WTC11 (cell line): Measurements from ENCODE around the gene STAB1. TPM values are rescaled to one million over a fixed set of nuclear protein-coding genes. Genes with fewer than 3 reads are reported as not detected.

Source experiments
- ATAC-seq: fragments of 200-7000 bp; cut with Tn5 transposase; 2 replicates; pipeline ENCODE4 v1.10.0; 2021; ENCODE audit warnings: mild to moderate bottlenecking, moderate library complexity
- CTCF ChIA-PET: fragments of 300-600 bp; sonication (Branson Sonifier 250); formaldehyde crosslinking; loops from one replicate; lab custom pipeline; 2021; ENCODE audit warnings: antibody characterized with exemption; lab: Charles Lee
- POLR2A ChIA-PET: fragments of 350-600 bp; sonication (Branson Sonifier 250); formaldehyde crosslinking; loops from one replicate; lab custom pipeline; 2021; ENCODE audit warnings: antibody characterized with exemption; lab: Charles Lee
- DNase-seq: peaks from one replicate; pipeline ENCODE4 v3.0.0; 2021; ENCODE audit warnings: low spot score
- H3K27ac Mint-ChIP-seq: 2 replicates; pipeline ENCODE4 v1.8.0; 2021; ENCODE audit warnings: mixed read lengths
- H3K27me3 Mint-ChIP-seq: 2 replicates; pipeline ENCODE4 v1.8.0; 2021; ENCODE audit warnings: low read depth, mild to moderate bottlenecking, moderate library complexity, mixed read lengths
- H3K36me3 Mint-ChIP-seq: 2 replicates; pipeline ENCODE4 v1.8.0; 2021; ENCODE audit warnings: mixed read lengths
- H3K4me1 Mint-ChIP-seq: 2 replicates; pipeline ENCODE4 v1.8.0; 2022; ENCODE audit warnings: mixed read lengths
- H3K4me3 Mint-ChIP-seq: 2 replicates; pipeline ENCODE4 v1.8.0; 2021; ENCODE audit warnings: mild to moderate bottlenecking, moderate library complexity, mixed read lengths
- H3K9me3 Mint-ChIP-seq: 2 replicates; pipeline ENCODE4 v1.8.0; 2021; ENCODE audit warnings: mixed read lengths
- AR ChIP-seq: fragments of 250-450 bp; sonication (Bioruptor Pico); IDR thresholded peaks from 2 replicates; pipeline ENCODE4 v1.9.0; 2021; ENCODE audit warnings: mild to moderate bottlenecking
- ATF1 ChIP-seq: sonication (generic); formaldehyde crosslinking; IDR thresholded peaks from 2 replicates; pipeline ENCODE4 v1.8.1; 2023; ENCODE audit warnings: mild to moderate bottlenecking, moderate library complexity, missing genetic modification reagents
- ATF2 ChIP-seq: sonication (generic); formaldehyde crosslinking; IDR thresholded peaks from 2 replicates; pipeline ENCODE4 v1.8.1; 2022; ENCODE audit warnings: low read depth, missing genetic modification reagents, borderline replicate concordance
- ATF6 ChIP-seq: sonication (generic); formaldehyde crosslinking; IDR thresholded peaks from 2 replicates; pipeline ENCODE4 v1.8.1; 2023; ENCODE audit warnings: mild to moderate bottlenecking, missing genetic modification reagents
- CREM ChIP-seq: sonication (generic); formaldehyde crosslinking; IDR thresholded peaks from 2 replicates; pipeline ENCODE4 v1.8.1; 2022; ENCODE audit warnings: mild to moderate bottlenecking, missing genetic modification reagents, moderate library complexity
- ELF4 ChIP-seq: sonication (generic); formaldehyde crosslinking; IDR thresholded peaks from 2 replicates; pipeline ENCODE4 v1.8.1; 2022; ENCODE audit warnings: low read depth, mild to moderate bottlenecking, moderate library complexity, missing genetic modification reagents
- FOXK1 ChIP-seq: sonication (generic); formaldehyde crosslinking; IDR thresholded peaks from 2 replicates; pipeline ENCODE4 v1.8.0; 2022; ENCODE audit warnings: mild to moderate bottlenecking, moderate library complexity, missing genetic modification reagents
- IRF2 ChIP-seq: sonication (generic); formaldehyde crosslinking; IDR thresholded peaks from 2 replicates; pipeline ENCODE4 v1.8.0; 2022; ENCODE audit warnings: low read depth, missing genetic modification reagents, borderline replicate concordance
- JUN ChIP-seq: sonication (generic); formaldehyde crosslinking; IDR thresholded peaks from 2 replicates; pipeline ENCODE4 v1.8.0; 2023; ENCODE audit warnings: mild to moderate bottlenecking, missing genetic modification reagents
- NR3C1 ChIP-seq: sonication (generic); formaldehyde crosslinking; conservative IDR thresholded peaks from 2 replicates; pipeline ENCODE4 v1.8.1; 2023; ENCODE audit warnings: low read depth, mild to moderate bottlenecking, missing genetic modification reagents
- PRDM15 ChIP-seq: sonication (generic); formaldehyde crosslinking; IDR thresholded peaks from 2 replicates; pipeline ENCODE4 v1.8.0; 2022; ENCODE audit warnings: missing genetic modification reagents
- ZBTB21 ChIP-seq: sonication (generic); formaldehyde crosslinking; IDR thresholded peaks from 2 replicates; pipeline ENCODE4 v1.8.1; 2023; ENCODE audit warnings: mild to moderate bottlenecking, missing genetic modification reagents, borderline replicate concordance
- ZNF263 ChIP-seq: sonication (generic); formaldehyde crosslinking; IDR thresholded peaks from 2 replicates; pipeline ENCODE4 v1.8.1; 2022; ENCODE audit warnings: low read depth, mild to moderate bottlenecking, moderate library complexity, missing genetic modification reagents
- ZNF396 ChIP-seq: fragments of 250-450 bp; sonication (Bioruptor Pico); IDR thresholded peaks from 2 replicates; pipeline ENCODE4 v1.8.0; 2021; ENCODE audit warnings: mild to moderate bottlenecking, moderate library complexity, borderline replicate concordance
- ZNF425 ChIP-seq: fragments of 250-450 bp; sonication (Bioruptor Pico); conservative IDR thresholded peaks from 2 replicates; pipeline ENCODE4 v1.9.0; 2021; ENCODE audit warnings: mild to moderate bottlenecking
- total RNA-seq: library from RNA; stranded (reverse); gene quantifications from 3 replicates; pipeline ENCODE4 v1.2.3, GENCODE V29; 2021

Gene STAB1
- total RNA-seq, 1 experiment from 2014 or later = 1.9 TPM

- TF ChIP-seq AR (no peak), CREM (no peak)
Observed at GRCh38 chr3:52495777-52496602, 852 bp downstream of the STAB1 start (continued).

GRCh38 chr3:52498137-52499054, 3.3 kb downstream of the STAB1 start:
- CTCF ChIA-PET = interaction anchor here (2.4 kb wide), 1 partner anchor 16 kb away, joined by 12 read pairs; no protein-coding TSS in a partner anchor
- Mint-ChIP-seq H3K9me3 (no peaks in the 10 kb centered on the region), H3K4me3 (no peak overlapping the region), H3K27ac (no peak overlapping the region), H3K36me3 (no peaks in the 10 kb centered on the region), H3K4me1 (no peaks in the 10 kb centered on the region), H3K27me3 (no peaks in the 10 kb centered on the region)
- POLR2A ChIA-PET = interaction anchor here (1.1 kb wide), 1 partner anchor 24 kb away, joined by 4 read pairs; no protein-coding TSS in a partner anchor
- ATAC-seq (no peak), DNase-seq (no peak)
- TF ChIP-seq IRF2 (CRISPR knock-in tag) (no peak), ELF4 (CRISPR knock-in tag) (no peak), NR3C1 (CRISPR knock-in tag) (no peak), FOXK1 (CRISPR knock-in tag) (no peak), JUN (no peak), PRDM15 (CRISPR knock-in tag) (no peak), ZNF396 (CRISPR knock-in tag) (no peak), ATF6 (no peak), ATF1 (no peak), ATF2 (CRISPR knock-in tag) (no peak), ZBTB21 (CRISPR knock-in tag) (no peak), ZNF425 (CRISPR knock-in tag) (no peak), ZNF263 (no peak)
